Liver (tissue), 3 donors: Measurements from ENCODE around the gene SLC19A2.

Experiments
- ATF3 ChIP-seq: IDR thresholded peaks from 2 replicates; pipeline ENCODE4 v1.6.1; 2016; ENCODE audit warnings: antibody characterized with exemption
- CTCF ChIP-seq: fragments of 150-350 bp; IDR thresholded peaks from 2 replicates; pipeline ENCODE4 v1.5.1; 2017; ENCODE audit warnings: improper control_type of control experiment, low read depth, low read length; ENCODE audit not compliant: missing input control
- HNF4A ChIP-seq, 2 donors: conservative IDR thresholded peaks; 2 replicates each; pipeline ENCODE4 v1.6.1; 2016; ENCODE audit warnings: antibody characterized with exemption in 2 of 2, mild to moderate bottlenecking in 2 of 2
- JUND ChIP-seq, 2 donors: IDR thresholded peaks; 2 replicates each; pipeline ENCODE4 v1.6.1; 2016; ENCODE audit warnings: antibody characterized with exemption in 2 of 2
- RAD21 ChIP-seq, 2 donors: IDR thresholded peaks; 2 replicates each; pipeline ENCODE4 v1.6.1; 2016; ENCODE audit warnings: antibody characterized with exemption in 2 of 2, mild to moderate bottlenecking in 2 of 2
- REST ChIP-seq: IDR thresholded peaks from 2 replicates; pipeline ENCODE4 v1.6.1; 2016; ENCODE audit warnings: antibody characterized with exemption, mild to moderate bottlenecking
- TAF1 ChIP-seq: conservative IDR thresholded peaks from 2 replicates; pipeline ENCODE4 v1.6.1; 2016; ENCODE audit warnings: antibody characterized with exemption, mild to moderate bottlenecking
- YY1 ChIP-seq: IDR thresholded peaks from 2 replicates; pipeline ENCODE4 v1.6.1; 2016; ENCODE audit warnings: antibody characterized with exemption, mild to moderate bottlenecking
- donor health status: healthy.
- donor health status: healthy.

GRCh38 chr1:169517558-169518186 is 31.9 kb upstream of the SLC19A2 start:
- TF ChIP-seq CTCF (no peak), REST (no peak), TAF1 (no peak), RAD21 (IDR thresholded peaks at IDR 0.05) (no peak), ATF3 (no peak), JUND (IDR thresholded peaks at IDR 0.05) (no peak), HNF4A (conservative IDR thresholded peaks at IDR 0.05) (no peak), YY1 (no peak)
